Stimulated activated CD8-positive, alpha-beta memory T cell treated with anti-CD3 and anti-CD28 coated beads, Interleukin-2, amount 100 ng/mL, for 48 hours (primary cell): ENCODE results near the gene TRIM4.
"Not testable (repeated sequence)": the region's sequence is repeated elsewhere in the genome, so short reads cannot be mapped to it uniquely, and the experiment has no call there.

ENCODE experiments used
- DNase-seq, 2 donors: peaks; one replicate each; pipeline ENCODE4 v3.0.0-alpha.2; 2020; ENCODE audit warnings: low read depth in 2 of 2

TRIM4 gene

GRCh38 chr7:99920149-99920548 lies 819 bp upstream of the TRIM4 start:
- no peak for DNase-seq

DNA sequence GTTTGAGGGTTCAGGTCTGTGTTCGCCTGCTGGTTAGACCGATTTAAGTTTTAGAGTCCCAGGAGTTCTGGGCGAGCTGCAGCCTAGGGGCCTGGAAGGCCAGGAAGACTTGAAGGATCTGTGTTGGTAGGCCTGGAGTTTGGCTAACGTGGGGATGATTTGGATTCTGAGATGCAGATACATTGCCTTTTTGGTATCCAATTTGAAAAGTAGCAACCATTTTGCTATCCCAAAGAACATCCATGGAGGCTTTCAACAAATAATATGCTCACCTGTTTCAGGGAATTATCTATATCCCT lies 433 bp upstream of the TRIM4 start:
- no peak for DNase-seq

GRCh38 chr7:99910976-99911375 lies 8.4 kb downstream of the TRIM4 start:
- no peak for DNase-seq

DNA sequence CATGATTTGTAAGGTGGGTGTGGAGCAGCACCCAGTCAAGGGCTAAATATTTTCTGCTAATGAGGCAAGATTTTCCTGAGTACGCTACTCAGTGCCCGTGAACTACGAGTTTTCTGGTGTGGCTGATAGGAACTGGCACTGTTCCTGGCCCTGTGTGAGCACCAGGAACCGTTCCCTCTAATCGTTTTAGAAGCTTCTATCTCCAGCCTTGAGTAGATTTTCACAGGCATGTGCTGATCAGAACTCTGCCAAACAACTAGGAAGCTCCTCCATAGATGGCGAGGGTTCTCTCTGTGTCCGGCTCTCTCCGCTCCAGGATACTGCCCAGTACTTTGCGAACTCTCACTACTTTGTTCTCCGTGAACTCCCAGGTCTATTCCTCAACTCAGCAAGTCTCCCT lies 17.7 kb downstream of the TRIM4 start:
- DNase-seq, result no peak

DNA sequence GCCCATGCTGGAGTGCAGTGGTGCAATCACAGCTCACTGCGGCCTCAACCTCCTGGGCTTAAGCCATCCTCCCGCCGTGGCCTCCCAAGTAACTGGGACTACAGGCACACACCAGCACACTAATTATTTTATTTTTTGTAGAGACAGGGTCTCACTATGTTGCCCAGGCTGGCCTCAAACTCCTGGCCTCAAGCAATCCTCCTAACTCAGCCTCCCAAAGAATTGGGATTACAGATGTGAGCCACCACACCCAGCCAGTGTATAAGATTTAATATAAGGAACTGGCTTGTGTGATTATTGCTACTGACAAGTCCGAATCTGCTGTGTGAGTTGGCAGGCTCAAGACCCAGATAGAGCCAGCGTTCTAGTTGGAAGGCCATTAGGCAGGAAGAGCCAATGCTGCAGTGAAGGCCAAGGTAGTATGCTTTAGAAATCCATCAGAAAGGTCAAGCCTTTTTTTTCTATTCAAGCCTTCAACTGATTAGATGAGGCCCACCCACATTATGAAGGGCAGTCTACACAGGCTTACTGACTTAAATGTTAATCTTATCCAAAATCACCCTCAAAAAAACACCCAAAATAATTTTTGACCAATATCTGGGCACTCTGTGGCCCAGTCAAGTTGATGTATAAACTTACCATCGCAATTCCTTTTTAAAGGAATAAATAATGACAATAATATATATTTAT lies 19.4 kb downstream of the TRIM4 start:
- no peak for DNase-seq

GRCh38 chr7:99898836-99899235 lies 20.5 kb downstream of the TRIM4 start:
- no peak for DNase-seq

DNA sequence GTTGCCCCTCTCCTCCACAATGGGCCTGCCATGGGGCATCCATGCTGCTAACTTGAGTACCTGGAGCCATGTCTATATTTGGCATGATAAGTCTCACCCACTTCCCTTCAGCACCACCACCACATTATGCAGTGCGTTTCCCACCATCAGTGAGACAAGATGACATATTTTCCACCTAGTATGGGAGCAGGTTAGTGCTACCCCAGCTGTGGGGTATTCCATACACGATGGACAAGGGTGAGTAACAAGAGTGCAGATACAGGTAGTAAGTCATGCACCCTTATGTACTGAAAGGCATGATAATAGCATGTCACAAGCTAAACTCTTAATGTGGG lies 21.3 kb downstream of the TRIM4 start:
- no peak for DNase-seq

- no peak for DNase-seq
Measured at GRCh38 chr7:99897322-99898022, 21.9 kb downstream of the TRIM4 start.

- no peak for DNase-seq
Measured at GRCh38 chr7:99894738-99895137, 24.6 kb downstream of the TRIM4 start.

- no peak for DNase-seq
Measured at GRCh38 chr7:99893280-99893679, 26.1 kb downstream of the TRIM4 start.

- DNase-seq, result not testable (repeated sequence)
Measured at GRCh38 chr7:99890348-99890747, 29.0 kb downstream of the TRIM4 start.

DNA sequence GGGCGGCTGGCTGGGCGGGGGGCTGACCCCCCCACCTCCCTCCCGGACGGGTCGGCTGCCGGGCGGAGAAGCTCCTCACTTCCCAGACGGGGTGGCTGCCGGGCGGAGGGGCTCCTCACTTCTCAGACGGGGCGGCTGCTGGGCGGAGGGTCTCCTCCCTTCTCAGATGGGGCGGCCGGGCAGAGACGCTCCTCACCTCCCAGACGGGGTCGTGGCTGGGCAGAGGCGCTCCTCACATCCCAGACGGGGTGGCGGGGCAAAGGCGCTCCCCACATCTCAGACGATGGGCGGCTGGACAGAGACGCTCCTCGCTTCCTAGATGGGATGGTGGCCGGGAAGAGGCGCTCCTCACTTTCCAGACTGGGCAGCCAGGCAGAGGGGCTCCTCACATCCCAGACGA lies 31.0 kb downstream of the TRIM4 start:
- DNase-seq, result not testable (repeated sequence)

- DNase-seq, result no peak
Measured at GRCh38 chr7:99881370-99881769, 38.0 kb downstream of the TRIM4 start.

- no peak for DNase-seq
Measured at GRCh38 chr7:99876933-99877332, 42.4 kb downstream of the TRIM4 start, which contains the start of gene OR2AE1. OR2AE1 (minus strand) TSS chr7:99877033; CDS start chr7:99877033, 0 bp downstream.

GRCh38 chr7:99876491-99876890 lies 42.8 kb downstream of the TRIM4 start:
- DNase-seq, result no peak

DNA sequence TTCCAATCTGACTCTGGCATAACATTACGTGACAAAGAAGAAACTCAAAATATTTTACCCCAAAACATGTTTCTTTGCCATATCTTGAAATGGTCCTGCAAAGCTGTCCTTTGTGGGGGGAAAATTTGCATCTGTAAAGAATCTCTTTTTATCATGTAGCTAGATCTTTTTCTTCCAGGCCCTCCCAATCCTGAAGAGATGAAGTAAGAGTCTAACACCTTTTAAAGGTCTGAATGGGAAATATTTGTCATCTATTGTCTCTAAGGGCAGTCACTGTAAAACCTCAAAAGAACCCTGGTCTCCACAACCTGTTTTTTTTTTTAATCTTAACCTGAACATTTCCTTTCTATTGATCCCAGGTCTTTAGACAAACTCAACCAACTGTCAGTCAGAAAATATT lies 51.1 kb downstream of the TRIM4 start:
- no peak for DNase-seq

DNA sequence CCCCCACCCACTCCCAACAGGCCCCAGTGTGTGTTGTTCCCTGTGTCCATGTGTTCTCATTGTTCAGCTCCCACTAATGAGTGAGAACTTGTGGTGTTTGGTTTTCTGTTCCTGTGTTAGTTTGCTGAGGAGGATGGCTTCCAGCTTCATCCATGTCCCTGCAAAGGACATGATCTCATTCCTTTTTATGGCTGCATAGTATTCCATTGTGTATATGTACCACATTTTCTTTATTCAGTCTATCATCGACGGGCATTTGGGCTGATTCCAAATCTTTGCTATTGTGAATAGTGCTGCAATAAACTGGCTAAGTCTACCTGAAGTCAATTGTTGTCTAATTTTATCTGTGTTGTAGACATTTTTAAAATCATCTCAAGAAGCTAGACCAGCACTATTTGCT lies 51.9 kb downstream of the TRIM4 start:
- DNase-seq, result not testable (repeated sequence)

GRCh38 chr7:99863847-99864440 lies 55.4 kb downstream of the TRIM4 start:
- no peak for DNase-seq

DNA sequence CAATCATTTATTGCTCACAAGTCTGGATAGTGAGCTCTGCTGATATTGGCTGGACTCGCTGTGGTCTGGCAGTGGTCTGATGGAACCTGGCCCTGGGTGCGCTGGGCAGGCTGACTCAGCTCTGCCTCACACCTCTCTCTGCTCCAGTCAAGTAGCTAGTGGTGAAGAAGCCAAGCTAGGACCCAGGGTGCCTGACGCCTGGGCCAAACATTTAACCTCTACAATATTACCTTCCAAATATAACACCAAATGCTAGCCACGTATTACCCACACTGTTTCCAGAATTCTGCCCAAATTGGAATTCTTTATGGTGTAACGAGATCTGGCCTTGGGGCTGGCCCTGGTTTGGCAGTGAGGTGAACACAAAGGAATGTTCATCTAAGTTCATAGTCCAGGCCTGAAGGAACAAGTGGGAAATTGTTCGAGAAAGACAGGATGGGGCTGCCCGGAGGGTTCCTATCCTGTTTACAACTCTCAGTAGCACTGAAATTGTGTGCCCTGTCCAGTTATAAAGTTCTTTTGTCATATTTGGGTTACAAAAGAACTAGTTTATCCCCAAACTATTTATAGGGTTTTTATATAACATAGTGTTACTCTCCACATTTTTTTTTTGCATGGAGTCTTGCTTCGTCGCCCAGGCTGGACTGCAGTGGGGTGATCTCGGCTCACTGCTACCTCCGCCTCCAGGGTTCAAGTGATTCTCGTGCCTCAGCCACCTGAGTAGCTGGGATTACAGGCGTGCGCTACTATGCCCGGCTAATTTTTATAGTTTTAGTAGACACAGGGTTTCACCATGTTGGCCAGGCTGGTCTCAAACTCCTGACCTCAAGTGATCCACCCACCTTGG lies 58.8 kb downstream of the TRIM4 start:
- DNase-seq, result no peak

DNA sequence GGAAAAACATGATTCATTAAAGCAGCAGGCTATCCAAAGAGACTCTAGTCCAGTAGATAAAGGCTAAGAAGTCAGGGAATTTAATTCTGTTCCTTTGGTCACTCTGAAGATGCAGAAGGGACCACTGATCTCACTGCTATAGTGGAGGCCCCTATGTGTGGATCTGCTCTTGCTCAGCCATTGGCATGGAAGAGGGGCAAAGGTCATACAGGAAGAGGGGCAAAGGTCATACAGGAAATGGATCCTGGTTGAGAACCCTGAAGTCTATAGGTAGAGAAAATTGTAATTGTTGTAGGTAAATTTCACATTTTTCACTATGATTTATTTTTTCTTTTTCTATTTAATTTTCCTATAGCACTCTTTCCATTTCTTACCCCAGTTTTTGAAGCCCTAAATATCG lies 64.1 kb downstream of the TRIM4 start:
- DNase-seq, result no peak

DNA sequence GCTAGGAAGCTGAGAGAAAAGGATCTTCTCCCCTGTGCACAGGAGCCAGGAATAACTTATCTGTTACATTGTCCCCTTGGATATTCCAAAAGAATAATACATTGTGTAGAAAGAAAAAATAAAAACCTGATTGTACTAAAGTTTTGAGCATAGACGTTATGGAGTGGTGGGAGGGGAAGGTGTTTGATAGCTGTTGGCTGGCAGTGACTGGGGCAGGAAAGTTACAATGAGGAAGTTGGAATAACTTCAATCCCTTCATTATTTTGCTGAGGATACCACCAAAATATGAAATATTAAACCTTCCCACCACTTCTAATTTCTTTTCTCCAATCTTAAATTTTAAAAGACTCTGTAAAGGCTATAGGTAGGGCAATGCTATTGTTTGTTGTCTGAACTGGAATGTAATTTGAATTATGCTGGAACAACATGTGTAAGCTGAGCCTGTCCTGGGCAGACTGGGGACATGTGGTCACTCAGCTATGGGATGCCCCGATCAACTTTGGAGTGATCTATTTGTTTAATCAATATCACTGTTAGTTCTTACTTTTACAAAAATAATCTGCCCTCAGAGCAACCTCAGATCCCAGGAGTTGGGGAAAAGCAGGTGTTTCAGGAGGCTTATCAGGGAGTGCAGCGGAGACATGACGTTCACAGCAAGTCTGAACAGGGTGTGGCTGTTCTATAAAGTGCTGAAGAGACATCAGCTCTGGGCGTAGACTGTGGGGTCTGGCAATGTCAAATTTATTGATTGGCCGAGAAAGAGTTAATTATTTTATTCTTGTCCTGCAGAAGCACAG lies 70.7 kb downstream of the TRIM4 start:
- DNase-seq, result no peak

DNA sequence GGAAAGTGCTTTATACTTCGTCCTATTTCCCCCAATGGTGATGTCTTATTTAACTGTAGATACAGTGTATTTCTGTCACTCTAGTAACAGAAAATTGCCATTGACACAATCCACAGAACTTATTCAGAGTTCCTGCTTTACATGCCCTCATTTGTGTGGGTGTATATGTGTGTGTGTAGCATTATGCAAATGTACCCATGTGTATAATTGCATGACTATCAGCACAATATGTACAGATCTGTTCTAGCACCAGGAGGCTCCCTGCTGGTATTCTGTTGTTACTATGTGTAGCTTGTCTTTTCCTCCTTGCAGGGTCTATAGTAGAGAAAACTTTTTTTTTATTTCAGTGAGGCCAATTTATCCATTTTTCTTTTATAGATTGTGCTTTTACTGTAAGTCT lies 75.0 kb downstream of the TRIM4 start:
- no peak for DNase-seq
